Measurements from ENCODE around the gene FNDC3B.
"Not testable (repeated sequence)": the region's sequence is repeated elsewhere in the genome, so short reads cannot be mapped to it uniquely, and the experiment has no call there.

Gene FNDC3B

GRCh38 chr3:172033396-172033795, 6.0 kb upstream of the FNDC3B start:
- FAIRE-seq, result no peak

GRCh38 chr3:172034786-172035685, 4.3 kb upstream of the FNDC3B start:
- FAIRE-seq, result no peak

GRCh38 chr3:172036541-172037215, 2.7 kb upstream of the FNDC3B start:
- FAIRE-seq, result no peak

- FAIRE-seq, result no peak
Observed at GRCh38 chr3:172038798-172039435, 461 bp upstream of the FNDC3B start.

GRCh38 chr3:172040078-172040980, 951 bp downstream of the FNDC3B start:
- no peak for FAIRE-seq

GRCh38 chr3:172040981-172041963, 1.9 kb downstream of the FNDC3B start:
- FAIRE-seq, result no peak

- FAIRE-seq, result no peak
Observed at GRCh38 chr3:172042136-172042662, 2.8 kb downstream of the FNDC3B start.

GRCh38 chr3:172042663-172043179, 3.3 kb downstream of the FNDC3B start:
- FAIRE-seq, result not testable (repeated sequence)

GRCh38 chr3:172043233-172043632, 3.9 kb downstream of the FNDC3B start:
- no peak for FAIRE-seq

- FAIRE-seq, result no peak
Observed at GRCh38 chr3:172043766-172044165, 4.4 kb downstream of the FNDC3B start.

- FAIRE-seq, result no peak
Observed at GRCh38 chr3:172044833-172045585, 5.6 kb downstream of the FNDC3B start.

- FAIRE-seq, result no peak
Observed at GRCh38 chr3:172046268-172046915, 7.0 kb downstream of the FNDC3B start.

- no peak for FAIRE-seq
Observed at GRCh38 chr3:172047567-172048115, 8.3 kb downstream of the FNDC3B start.

GRCh38 chr3:172048599-172048998, 9.2 kb downstream of the FNDC3B start:
- FAIRE-seq, result no peak

GRCh38 chr3:172051310-172051956, 12.1 kb downstream of the FNDC3B start:
- no peak for FAIRE-seq

- FAIRE-seq, result no peak
Observed at GRCh38 chr3:172051957-172052354, 12.6 kb downstream of the FNDC3B start.

- no peak for FAIRE-seq
Observed at GRCh38 chr3:172052405-172052804, 13.0 kb downstream of the FNDC3B start.

- FAIRE-seq, result no peak
Observed at GRCh38 chr3:172054115-172054764, 14.9 kb downstream of the FNDC3B start.

All from TTC549 (cell line).